PC-3 (cell line): Measurements from ENCODE around the gene PHEX.

Experiments used
- CTCF ChIP-seq: fragments of 300-600 bp; sonication (generic); conservative IDR thresholded peaks from 2 replicates; pipeline ENCODE4 v1.5.1; 2017; ENCODE audit warnings: antibody characterized with exemption, low read depth, mild to moderate bottlenecking, low read length
- EZH2 ChIP-seq: fragments of 300-600 bp; sonication (generic); IDR thresholded peaks from one replicate; pipeline ENCODE4 v1.6.1; 2017; ENCODE audit warnings: antibody characterized with exemption, mild to moderate bottlenecking, low read length; ENCODE audit not compliant: unreplicated experiment

GRCh38 chrX:21993265-21993664 lies 38.9 kb upstream of the PHEX start:
- no peak for TF ChIP-seq CTCF
- no peak for TF ChIP-seq EZH2
